Measurements from ENCODE around the gene STRIT1.
A peak's percentile ranks its signal among the peaks of the same experiment; 100 is the strongest.
"Not testable (repeated sequence)": the region's sequence is repeated elsewhere in the genome, so short reads cannot be mapped to it uniquely, and the experiment has no call there.

STRIT1 gene

GRCh38 chr3:155270485-155271342 is 22.8 kb downstream of the STRIT1 start:
- DNase-seq (ENCODE audit: low read depth) = no peak

- DNase-seq (ENCODE audit: low read depth) = no peak
These were observed 23.4 kb downstream of the STRIT1 start for GRCh38 chr3:155270063-155270462.

- DNase-seq (ENCODE audit: low read depth) = not testable (repeated sequence)
These were observed 30.6 kb downstream of the STRIT1 start for GRCh38 chr3:155262855-155263254.

- no peak for DNase-seq (ENCODE audit: low read depth)
These were observed 31.2 kb downstream of the STRIT1 start for GRCh38 chr3:155262295-155262694.

- DNase-seq (ENCODE audit: low read depth) = no peak
These were observed 39.0 kb downstream of the STRIT1 start for GRCh38 chr3:155254445-155254844.

GRCh38 chr3:155252535-155252934 is 40.9 kb downstream of the STRIT1 start:
- DNase-seq (ENCODE audit: low read depth) = no peak

- no peak for DNase-seq (ENCODE audit: low read depth)
These were observed 41.5 kb downstream of the STRIT1 start for GRCh38 chr3:155252021-155252420.

- no peak for DNase-seq (ENCODE audit: low read depth)
These were observed 44.8 kb downstream of the STRIT1 start for GRCh38 chr3:155248531-155249187.

GRCh38 chr3:155244699-155245098 is 48.8 kb downstream of the STRIT1 start:
- DNase-seq (ENCODE audit: low read depth) = no peak

- DNase-seq (ENCODE audit: low read depth) = no peak
These were observed 49.3 kb downstream of the STRIT1 start for GRCh38 chr3:155244216-155244615.

GRCh38 chr3:155243512-155243921 is 50.0 kb downstream of the STRIT1 start:
- DNase-seq (ENCODE audit: low read depth) = no peak

GRCh38 chr3:155242342-155242741 is 51.1 kb downstream of the STRIT1 start:
- no peak for DNase-seq (ENCODE audit: low read depth)

GRCh38 chr3:155241579-155241978 is 51.9 kb downstream of the STRIT1 start:
- peak; percentile 71 for DNase-seq (ENCODE audit: low read depth)

All from GM04503 (cell line).